GM12878 (cell line): ENCODE results near the gene MEF2C. TPM values are rescaled to one million over a fixed set of nuclear protein-coding genes. Genes with fewer than 3 reads are reported as not detected.

Source experiments
- ATAC-seq: fragments of 200-7000 bp; cut with Tn5 transposase; 3 replicates; pipeline ENCODE4 v1.9.1; 2020; ENCODE audit warnings: mild to moderate bottlenecking, moderate library complexity
- BruUV-seq: library from RNA; stranded (reverse); fragments of 400-500 nt; replicated peaks from 2 replicates; lab custom pipeline; 2021; lab: Mats Ljungman, UMichigan
- CTCF ChIA-PET: fragments of 300-600 bp; sonication (Branson Sonifier 250); formaldehyde crosslinking; extraction: SDS; loops from one replicate; lab custom pipeline; 2021; ENCODE audit warnings: inconsistent platforms; lab: Yijun Ruan, JAX
- POLR2A ChIA-PET: fragments of 350-600 bp; formaldehyde crosslinking; extraction: SDS; loops from one replicate; lab custom pipeline; 2021; ENCODE audit warnings: inconsistent platforms; lab: Charles Lee
- RAD21 ChIA-PET: fragments of 300-600 bp; sonication (Branson Sonifier 250); formaldehyde crosslinking; loops from one replicate; lab custom pipeline; 2023; ENCODE audit warnings: antibody characterized with exemption; ENCODE audit not compliant: unreplicated experiment; lab: Charles Lee
- SMC1A ChIA-PET: fragments of 300-600 bp; sonication (Branson Sonifier 250); formaldehyde crosslinking; loops from one replicate; lab custom pipeline; 2023; ENCODE audit not compliant: unreplicated experiment, uncharacterized antibody; lab: Charles Lee
- DNase-seq: peaks from one replicate; pipeline ENCODE4 v3.0.0-alpha.2; 2011; ENCODE audit warnings: low read depth, low spot score
- FAIRE-seq: peaks from 3 replicates; lab custom pipeline; 2011; peaks lifted over from hg19 to GRCh38; lab: Jason Lieb, UNC
- H2AFZ ChIP-seq: 2 replicates; pipeline ENCODE4 v1.6.0; 2011; ENCODE audit warnings: low read depth, low read length, control low read depth; ENCODE audit not compliant: control insufficient read depth
- H3K27ac ChIP-seq: 2 replicates; pipeline ENCODE4 v1.5.1; 2011; ENCODE audit warnings: control low read depth; ENCODE audit not compliant: control insufficient read depth, insufficient read depth
- H3K27me3 ChIP-seq, 2 experiments: replicated peaks in 1 of 2; 2 replicates each; pipeline versions ENCODE4 v1.6.0 to v1.6.1; 2011; ENCODE audit warnings: low read length in 1 of 2; ENCODE audit not compliant: control insufficient read depth in 2 of 2, insufficient read depth in 2 of 2
- H3K36me3 ChIP-seq, 2 experiments: 2 replicates each; pipeline ENCODE4 v1.5.1; 2011; ENCODE audit warnings: low read length in 1 of 2; ENCODE audit not compliant: control insufficient read depth in 2 of 2, insufficient read depth in 2 of 2
- H3K4me1 ChIP-seq: 2 replicates; pipeline ENCODE4 v1.6.1; 2011; ENCODE audit warnings: mild to moderate bottlenecking, low read length, moderate library complexity, mixed read lengths; ENCODE audit not compliant: control insufficient read depth, insufficient read depth
- H3K4me2 ChIP-seq: 2 replicates; pipeline ENCODE4 v1.6.0; 2011; ENCODE audit warnings: control low read depth; ENCODE audit not compliant: control insufficient read depth, insufficient read depth
- H3K4me3 ChIP-seq: fragments of 200-600 bp; sonication (generic); 2 replicates; pipeline ENCODE4 v1.5.1; 2016
- H3K79me2 ChIP-seq: 2 replicates; pipeline ENCODE4 v1.6.0; 2011; ENCODE audit warnings: low read length; ENCODE audit not compliant: control insufficient read depth, insufficient read depth
- H3K9ac ChIP-seq: 2 replicates; pipeline ENCODE4 v1.8.0; 2011; ENCODE audit warnings: low read length, control low read depth, mixed read lengths; ENCODE audit not compliant: control insufficient read depth, insufficient read depth
- H3K9me3 ChIP-seq: replicated peaks from 3 replicates; pipeline ENCODE4 v1.5.1; 2011; ENCODE audit warnings: mild to moderate bottlenecking, low read length; ENCODE audit not compliant: control insufficient read depth, insufficient read depth
- H4K20me1 ChIP-seq: 2 replicates; pipeline ENCODE4 v1.6.0; 2011; ENCODE audit not compliant: control insufficient read depth, insufficient read depth
- ATF2 ChIP-seq: IDR thresholded peaks from 2 replicates; pipeline ENCODE4 v1.6.1; 2012; ENCODE audit warnings: low read length, inconsistent platforms
- ATF3 ChIP-seq: IDR thresholded peaks from 2 replicates; pipeline ENCODE4 v1.6.1; 2011; ENCODE audit warnings: low read depth, mild to moderate bottlenecking, low read length, moderate library complexity, borderline replicate concordance; ENCODE audit errors: extremely low read depth
- CBX3 ChIP-seq: fragments of 200-600 bp; sonication (generic); IDR thresholded peaks from 2 replicates; pipeline ENCODE4 v1.6.1; 2016; ENCODE audit warnings: low read depth, borderline replicate concordance
- CUX1 ChIP-seq: IDR thresholded peaks from 2 replicates; pipeline ENCODE4 v1.6.1; 2012; ENCODE audit warnings: improper control_type of control experiment, low read depth, low read length; ENCODE audit not compliant: insufficient replicate concordance
- E4F1 ChIP-seq: fragments of 450-650 bp; IDR thresholded peaks from 2 replicates; pipeline ENCODE4 v1.6.1; 2018; ENCODE audit warnings: borderline replicate concordance, mild to moderate bottlenecking; ENCODE audit not compliant: partially characterized antibody
- FOXM1 ChIP-seq: IDR thresholded peaks from 2 replicates; pipeline ENCODE4 v1.6.1; 2012; ENCODE audit warnings: low read depth, mild to moderate bottlenecking, inconsistent platforms, low read length, moderate library complexity
- IRF5 ChIP-seq: fragments of 450-650 bp; IDR thresholded peaks from 2 replicates; pipeline ENCODE4 v1.6.1; 2017; ENCODE audit warnings: borderline replicate concordance
- LARP7 ChIP-seq: fragments of 450-650 bp; IDR thresholded peaks from 2 replicates; pipeline ENCODE4 v1.6.1; 2017; ENCODE audit warnings: mild to moderate bottlenecking
- RAD21 ChIP-seq: IDR thresholded peaks from 2 replicates; pipeline ENCODE4 v1.6.1; 2011; ENCODE audit warnings: mild to moderate bottlenecking, low read depth, low read length, moderate library complexity; ENCODE audit not compliant: insufficient read depth
- RUNX3 ChIP-seq: IDR thresholded peaks from 2 replicates; pipeline ENCODE4 v1.6.1; 2012; ENCODE audit warnings: low read length, inconsistent platforms
- TCF7 ChIP-seq: IDR thresholded peaks from 2 replicates; pipeline ENCODE4 v1.6.1; 2014; ENCODE audit warnings: antibody characterized with exemption, borderline replicate concordance
- ZNF274 ChIP-seq: IDR thresholded peaks from one replicate; pipeline ENCODE4 v1.8.0; 2011; ENCODE audit not compliant: insufficient read length, insufficient read depth
- WGBS: methylation state at CpG from one replicate; pipeline ENCODE4 v1.1.6; 2016; ENCODE audit warnings: low lambda C conversion rate; ENCODE audit not compliant: insufficient replicate concordance, insufficient coverage; ENCODE audit errors: missing lambda C conversion rate; 5-methylcytosine and 5-hydroxymethylcytosine counted together
- in situ Hi-C: fragments of 300-500 bp; cut with MboI; formaldehyde crosslinking; loops from 9 replicates; pipeline ENCODE4 v1.14.3; 2018; ENCODE audit warnings: mixed read lengths
- intact Hi-C: fragments of 100-400 bp; cut with micrococcal nuclease; formaldehyde crosslinking; loops from one replicate; pipeline ENCODE4 v1.14.2; 2022; ENCODE audit not compliant: unreplicated experiment
- polyA plus RNA-seq, 11 experiments: library from polyadenylated mRNA; depleted of rRNA in 4 of 11; unstranded in 6 of 11; stranded (reverse) in 5 of 11; fragments of >200 nt; fragmentation: Nextera tagmentation in 4 of 11; fragmentation: Illumina TruSeq in 1 of 11; extraction: Ambion mirVana in 4 of 11; extraction: Trizol in 1 of 11; gene quantifications; 1 replicate in 1 of 11; 2 replicates in 10 of 11; pipeline versions ENCODE4 v1.2.1 to v1.2.3, GENCODE V29; 2011 to 2016; ENCODE audit warnings: inconsistent platforms in 2 of 11, missing spikeins in 2 of 11, low read depth in 1 of 11
- total RNA-seq, 4 experiments: library from RNA; depleted of rRNA in 3 of 4; stranded (reverse); fragments of >200 nt in 3 of 4; fragmentation: Illumina TruSeq in 1 of 4; extraction: Trizol in 1 of 4; gene quantifications; 2 replicates each; pipeline versions ENCODE4 v1.2.1 to v1.2.3, GENCODE V29; 2013 to 2021

The MEF2C gene
- total and polyA plus RNA-seq, 10 of the 15 experiments (the other 5 are each of a cell fraction or from before 2014, with no cell fraction given), result 104 to 225 (median 180) TPM

- ATAC-seq, result peak; percentile 1; the same call in 2 of the 3 replicates
- H2AFZ ChIP-seq, result peak overlapping the region; percentile 71
- 0% methylated on average over 9 of the region's 9 CpGs for WGBS
- TF ChIP-seq E4F1 (no peak), ATF2 (peak; percentile 32; the same call in 1 of the 2 replicates), FOXM1 (no peak), CUX1 (peak; percentile 27), IRF5 (no peak), RUNX3 (peak; percentile 12; the same call in 1 of the 2 replicates), TCF7 (0 out of 2 replicates have a peak, but pooled peaks have one; percentile 13), CBX3 (no peak), RAD21 (no peak), LARP7 (no peak), ZNF274 (no peak), ATF3 (no peak)
Observed at GRCh38 chr5:88888848-88889188, 5.8 kb upstream of the MEF2C start.

More at GRCh38 chr5:88888848-88889188, 5.8 kb upstream of the MEF2C start:
- Histone ChIP-seq H3K4me1 (peaks cover 3% of the 10 kb centered on the region), H3K9me3 (no peaks in the 10 kb centered on the region), H3K36me3 (no peaks in the 10 kb centered on the region), H4K20me1 (no peaks in the 10 kb centered on the region), H3K9ac (peak overlapping the region; percentile 97), H3K79me2 (peaks cover 87% of the 10 kb centered on the region), H3K27me3 (no peaks in the 10 kb centered on the region), H3K4me3 (peak overlapping the region; percentile 87), H3K4me2 (peak overlapping the region; percentile 64), H3K27ac (peak overlapping the region; percentile 98)
- ChIA-PET RAD21 (interaction anchor here (0.7 to 3.1 kb wide), 7 partner anchors 70 to 841 kb away, joined by 3 to 22 read pairs (median 4); no protein-coding TSS in a partner anchor), CTCF (interaction anchor here (1.0 kb wide), 1 partner anchor 159 kb away, joined by 3 read pairs; no protein-coding TSS in a partner anchor), SMC1A (interaction anchor here (1.3 to 1.7 kb wide), 4 partner anchors 8 to 156 kb away, joined by 3 to 10 read pairs (median 5); no protein-coding TSS in a partner anchor), POLR2A (interaction anchor here (0.8 to 1.3 kb wide), 2 partner anchors 175 to 192 kb away, joined by 3 to 8 read pairs; no protein-coding TSS in a partner anchor)
- intact Hi-C loops (loop anchor here (5.0 to 10.0 kb wide), 4 partner anchors 193 to 1296 kb away; no protein-coding TSS in a partner anchor), in situ Hi-C loops (loop anchor here (5.0 to 10.0 kb wide), 3 partner anchors 152 to 546 kb away; no protein-coding TSS in a partner anchor)
- no peak for FAIRE-seq
- no peak for DNase-seq
- BruUV-seq, result TSS peak; percentile 60
